ENCODE measurements around the gene CACNA1H. TPM values are rescaled to one million over a fixed set of nuclear protein-coding genes. Genes with fewer than 3 reads are reported as not detected.

Gene CACNA1H
- total and polyA plus RNA-seq, 9 of the 15 experiments (the other 6 are each of a cell fraction or from before 2014, with no cell fraction given): 0.10 to 0.18 TPM; not detected in 7

DNA sequence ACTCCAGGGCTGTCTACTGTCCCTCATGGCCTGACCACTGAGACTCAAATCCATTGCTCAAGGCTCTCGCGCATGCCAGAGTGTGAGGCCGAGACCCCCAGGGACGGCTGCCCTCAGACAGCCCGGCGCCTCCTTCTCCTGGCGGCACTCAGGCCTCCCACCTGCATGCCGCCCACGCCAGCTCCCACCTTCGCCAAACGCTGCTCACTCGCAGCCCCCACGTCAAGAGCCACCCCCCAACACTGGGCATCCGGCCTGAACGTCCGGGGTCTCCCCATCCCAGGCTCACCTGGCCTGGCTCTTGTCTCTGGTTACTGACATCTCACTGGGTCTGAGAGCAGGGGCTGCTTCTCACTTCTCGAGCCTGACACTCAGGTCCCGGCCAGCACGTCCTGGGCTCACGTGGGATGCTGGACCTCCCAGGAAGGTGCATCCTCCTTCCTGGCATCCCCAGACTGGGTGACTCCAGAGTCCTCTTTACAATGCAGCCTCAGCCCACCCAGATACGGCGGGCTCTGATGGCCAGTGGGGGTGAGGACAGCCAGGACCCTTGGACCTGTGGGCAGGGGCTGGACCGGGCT is 12.2 kb upstream of the CACNA1H start:
- no peak overlapping the region for H3K9ac ChIP-seq (ENCODE audit: insufficient read depth in 1 of 2, low read depth in 2 of 2, low read length in 2 of 2)
- CTCF ChIA-PET (ENCODE audit: low intra/inter-chr PET ratio): no interaction called here
- in situ Hi-C loops (cut with MboI): no loop called here
- H3K4me3 ChIP-seq: no peak overlapping the region
- POLR2A ChIA-PET: no interaction called here
- H3K9me3 ChIP-seq (replicated peaks; ENCODE audit: control insufficient read depth, insufficient read depth, low read depth, low read length): no peaks in the 10 kb centered on the region
- H4K20me1 ChIP-seq (replicated peaks; ENCODE audit: control insufficient read depth, insufficient read depth, low read length): 0 out of 2 replicates have a peak, but pooled peaks cover 8% of the 10 kb centered on the region
- no peaks in the 10 kb centered on the region for H3K9me1 ChIP-seq (ENCODE audit: control insufficient read depth, insufficient read depth, low read length)
- intact Hi-C loops (cut with micrococcal nuclease): no loop called here
- ATAC-seq (no peak), DNase-seq (ENCODE audit: extremely low read depth in 1 of 4, low spot score in 3 of 4) (no peak), FAIRE-seq (no peak)
- H3K4me2 ChIP-seq (ENCODE audit: insufficient read depth, low read length): no peak overlapping the region
- no TSS peak for BruUV-seq (replicated peaks)
- no peaks in the 10 kb centered on the region for H3K36me3 ChIP-seq (ENCODE audit: control insufficient read depth, insufficient read depth, low read length)
- H3K27me3 ChIP-seq (ENCODE audit: control insufficient read depth in 2 of 2, insufficient read depth in 2 of 2, low read length in 2 of 2): peaks cover 40 to 74% of the 10 kb centered on the region in 2 experiments; a peak in 4 of 5 replicates
- no peaks in the 10 kb centered on the region for H3K79me2 ChIP-seq (ENCODE audit: control insufficient read depth, insufficient read depth, low read length)
- 3% methylated on average over 23 of the region's 23 CpGs for WGBS (ENCODE audit: insufficient coverage, low coverage, missing lambda C conversion rate)
- H3K4me1 ChIP-seq (replicated peaks in 1 of 2; ENCODE audit: control insufficient read depth in 2 of 2, insufficient read depth in 2 of 2, low read length in 2 of 2): peaks cover 0 to 33% of the 10 kb centered on the region in 2 experiments; a peak in 2 of 5 replicates
- no peak overlapping the region for H3K27ac ChIP-seq (ENCODE audit: extremely low read depth, low read depth, low read length)
- no peak overlapping the region for H2AFZ ChIP-seq (ENCODE audit: low read depth, low read length)
- TF ChIP-seq SP1 (CRISPR knock-in tag; IDR thresholded peaks at IDR 0.05) (no peak), NFIC (IDR thresholded peaks at IDR 0.05) (no peak), NR3C1 (CRISPR knock-in tag; IDR thresholded peaks at IDR 0.05) (no peak), PCBP1 (IDR thresholded peaks at IDR 0.05; ENCODE audit: low read depth, low read length, poor library complexity, severe bottlenecking) (no peak), PML (IDR thresholded peaks at IDR 0.05; ENCODE audit: low read length) (no peak), SMAD2 (IDR thresholded peaks at IDR 0.05; ENCODE audit: low read depth, low read length) (no peak), BRD4 (IDR thresholded peaks at IDR 0.05) (no peak), ZNF766 (CRISPR knock-in tag; conservative IDR thresholded peaks at IDR 0.05) (no peak), SIN3B (IDR thresholded peaks at IDR 0.05; ENCODE audit: low read depth) (no peak)
- TF ChIP-seq, protein P1, sequence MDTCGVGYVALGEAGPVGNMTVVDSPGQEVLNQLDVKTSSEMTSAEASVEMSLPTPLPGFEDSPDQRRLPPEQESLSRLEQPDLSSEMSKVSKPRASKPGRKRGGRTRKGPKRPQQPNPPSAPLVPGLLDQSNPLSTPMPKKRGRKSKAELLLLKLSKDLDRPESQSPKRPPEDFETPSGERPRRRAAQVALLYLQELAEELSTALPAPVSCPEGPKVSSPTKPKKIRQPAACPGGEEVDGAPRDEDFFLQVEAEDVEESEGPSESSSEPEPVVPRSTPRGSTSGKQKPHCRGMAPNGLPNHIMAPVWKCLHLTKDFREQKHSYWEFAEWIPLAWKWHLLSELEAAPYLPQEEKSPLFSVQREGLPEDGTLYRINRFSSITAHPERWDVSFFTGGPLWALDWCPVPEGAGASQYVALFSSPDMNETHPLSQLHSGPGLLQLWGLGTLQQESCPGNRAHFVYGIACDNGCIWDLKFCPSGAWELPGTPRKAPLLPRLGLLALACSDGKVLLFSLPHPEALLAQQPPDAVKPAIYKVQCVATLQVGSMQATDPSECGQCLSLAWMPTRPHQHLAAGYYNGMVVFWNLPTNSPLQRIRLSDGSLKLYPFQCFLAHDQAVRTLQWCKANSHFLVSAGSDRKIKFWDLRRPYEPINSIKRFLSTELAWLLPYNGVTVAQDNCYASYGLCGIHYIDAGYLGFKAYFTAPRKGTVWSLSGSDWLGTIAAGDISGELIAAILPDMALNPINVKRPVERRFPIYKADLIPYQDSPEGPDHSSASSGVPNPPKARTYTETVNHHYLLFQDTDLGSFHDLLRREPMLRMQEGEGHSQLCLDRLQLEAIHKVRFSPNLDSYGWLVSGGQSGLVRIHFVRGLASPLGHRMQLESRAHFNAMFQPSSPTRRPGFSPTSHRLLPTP (IDR thresholded peaks at IDR 0.05; ENCODE audit: borderline replicate concordance, extremely low read depth, insufficient read length): no peak
- TF ChIP-seq, protein P2, sequence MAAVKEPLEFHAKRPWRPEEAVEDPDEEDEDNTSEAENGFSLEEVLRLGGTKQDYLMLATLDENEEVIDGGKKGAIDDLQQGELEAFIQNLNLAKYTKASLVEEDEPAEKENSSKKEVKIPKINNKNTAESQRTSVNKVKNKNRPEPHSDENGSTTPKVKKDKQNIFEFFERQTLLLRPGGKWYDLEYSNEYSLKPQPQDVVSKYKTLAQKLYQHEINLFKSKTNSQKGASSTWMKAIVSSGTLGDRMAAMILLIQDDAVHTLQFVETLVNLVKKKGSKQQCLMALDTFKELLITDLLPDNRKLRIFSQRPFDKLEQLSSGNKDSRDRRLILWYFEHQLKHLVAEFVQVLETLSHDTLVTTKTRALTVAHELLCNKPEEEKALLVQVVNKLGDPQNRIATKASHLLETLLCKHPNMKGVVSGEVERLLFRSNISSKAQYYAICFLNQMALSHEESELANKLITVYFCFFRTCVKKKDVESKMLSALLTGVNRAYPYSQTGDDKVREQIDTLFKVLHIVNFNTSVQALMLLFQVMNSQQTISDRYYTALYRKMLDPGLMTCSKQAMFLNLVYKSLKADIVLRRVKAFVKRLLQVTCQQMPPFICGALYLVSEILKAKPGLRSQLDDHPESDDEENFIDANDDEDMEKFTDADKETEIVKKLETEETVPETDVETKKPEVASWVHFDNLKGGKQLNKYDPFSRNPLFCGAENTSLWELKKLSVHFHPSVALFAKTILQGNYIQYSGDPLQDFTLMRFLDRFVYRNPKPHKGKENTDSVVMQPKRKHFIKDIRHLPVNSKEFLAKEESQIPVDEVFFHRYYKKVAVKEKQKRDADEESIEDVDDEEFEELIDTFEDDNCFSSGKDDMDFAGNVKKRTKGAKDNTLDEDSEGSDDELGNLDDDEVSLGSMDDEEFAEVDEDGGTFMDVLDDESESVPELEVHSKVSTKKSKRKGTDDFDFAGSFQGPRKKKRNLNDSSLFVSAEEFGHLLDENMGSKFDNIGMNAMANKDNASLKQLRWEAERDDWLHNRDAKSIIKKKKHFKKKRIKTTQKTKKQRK (IDR thresholded peaks at IDR 0.05; ENCODE audit: borderline replicate concordance, low read depth, low read length): no peak
- TF ChIP-seq, protein P3, sequence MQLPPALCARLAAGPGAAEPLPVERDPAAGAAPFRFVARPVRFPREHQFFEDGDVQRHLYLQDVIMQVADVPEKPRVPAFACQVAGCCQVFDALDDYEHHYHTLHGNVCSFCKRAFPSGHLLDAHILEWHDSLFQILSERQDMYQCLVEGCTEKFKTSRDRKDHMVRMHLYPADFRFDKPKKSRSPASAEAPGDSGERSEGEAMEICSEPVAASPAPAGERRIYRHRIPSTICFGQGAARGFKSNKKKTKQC (CRISPR knock-in tag; IDR thresholded peaks at IDR 0.05): no peak
- TF ChIP-seq, protein P4, sequence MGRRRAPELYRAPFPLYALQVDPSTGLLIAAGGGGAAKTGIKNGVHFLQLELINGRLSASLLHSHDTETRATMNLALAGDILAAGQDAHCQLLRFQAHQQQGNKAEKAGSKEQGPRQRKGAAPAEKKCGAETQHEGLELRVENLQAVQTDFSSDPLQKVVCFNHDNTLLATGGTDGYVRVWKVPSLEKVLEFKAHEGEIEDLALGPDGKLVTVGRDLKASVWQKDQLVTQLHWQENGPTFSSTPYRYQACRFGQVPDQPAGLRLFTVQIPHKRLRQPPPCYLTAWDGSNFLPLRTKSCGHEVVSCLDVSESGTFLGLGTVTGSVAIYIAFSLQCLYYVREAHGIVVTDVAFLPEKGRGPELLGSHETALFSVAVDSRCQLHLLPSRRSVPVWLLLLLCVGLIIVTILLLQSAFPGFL (CRISPR knock-in tag; IDR thresholded peaks at IDR 0.05): no peak
- TF ChIP-seq, protein P5, sequence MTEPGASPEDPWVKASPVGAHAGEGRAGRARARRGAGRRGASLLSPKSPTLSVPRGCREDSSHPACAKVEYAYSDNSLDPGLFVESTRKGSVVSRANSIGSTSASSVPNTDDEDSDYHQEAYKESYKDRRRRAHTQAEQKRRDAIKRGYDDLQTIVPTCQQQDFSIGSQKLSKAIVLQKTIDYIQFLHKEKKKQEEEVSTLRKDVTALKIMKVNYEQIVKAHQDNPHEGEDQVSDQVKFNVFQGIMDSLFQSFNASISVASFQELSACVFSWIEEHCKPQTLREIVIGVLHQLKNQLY (CRISPR knock-in tag; conservative IDR thresholded peaks at IDR 0.05): no peak

Data from K562 (cell line).